Melanocyte of skin (primary cell): ENCODE results near the gene COQ10A. TPM values are rescaled to one million over a fixed set of nuclear protein-coding genes. Genes with fewer than 3 reads are reported as not detected.

Experiments used
- total RNA-seq, 2 donors: library from RNA; depleted of rRNA; stranded (reverse); fragments of >200 nt; gene quantifications; 2 replicates each; pipeline ENCODE4 v1.2.3, GENCODE V29; 2012

The COQ10A gene
- total RNA-seq = 1 to 10 TPM; 6.0 to 9.3 TPM

DNA sequence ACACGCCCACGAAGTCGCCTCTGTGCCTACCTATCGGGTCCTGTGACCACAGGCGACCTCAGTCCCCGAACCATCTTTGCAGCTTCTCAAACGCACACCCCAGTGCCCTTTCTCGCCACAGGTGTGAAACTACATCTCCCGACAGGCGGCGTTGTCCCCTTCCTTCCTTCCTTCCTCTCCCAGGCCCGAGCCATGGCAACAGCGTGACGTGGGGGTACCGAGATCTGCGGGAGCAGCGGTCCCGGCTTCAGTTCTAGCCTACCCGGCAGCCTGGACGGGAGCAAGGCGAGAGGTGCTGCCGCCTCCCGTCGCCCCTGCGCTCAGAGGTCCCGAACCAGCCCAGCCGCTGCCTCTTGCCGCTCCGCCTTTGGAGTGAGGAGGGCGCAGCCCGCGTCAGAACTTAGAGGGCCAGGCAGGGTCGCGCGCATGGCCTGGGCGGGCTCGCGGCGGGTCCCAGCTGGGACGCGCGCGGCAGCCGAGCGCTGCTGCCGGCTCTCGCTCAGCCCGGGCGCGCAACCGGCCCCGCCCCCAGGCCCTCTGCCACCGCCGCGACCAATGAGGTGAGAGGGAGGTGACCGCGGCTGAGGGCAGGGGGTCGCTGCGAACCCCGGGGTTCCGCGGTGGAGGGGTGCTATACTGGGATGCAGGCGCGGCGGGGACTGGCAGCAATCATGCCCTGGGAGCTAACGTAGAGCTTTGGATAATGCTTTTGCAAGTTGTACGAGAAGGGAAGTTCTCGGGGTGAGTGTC is at the start of gene COQ10A:
TSS of gene COQ10A (plus strand) at position 250 of the 750 bp plus-strand sequence. CDS start at position 427, 177 bp downstream.

DNA sequence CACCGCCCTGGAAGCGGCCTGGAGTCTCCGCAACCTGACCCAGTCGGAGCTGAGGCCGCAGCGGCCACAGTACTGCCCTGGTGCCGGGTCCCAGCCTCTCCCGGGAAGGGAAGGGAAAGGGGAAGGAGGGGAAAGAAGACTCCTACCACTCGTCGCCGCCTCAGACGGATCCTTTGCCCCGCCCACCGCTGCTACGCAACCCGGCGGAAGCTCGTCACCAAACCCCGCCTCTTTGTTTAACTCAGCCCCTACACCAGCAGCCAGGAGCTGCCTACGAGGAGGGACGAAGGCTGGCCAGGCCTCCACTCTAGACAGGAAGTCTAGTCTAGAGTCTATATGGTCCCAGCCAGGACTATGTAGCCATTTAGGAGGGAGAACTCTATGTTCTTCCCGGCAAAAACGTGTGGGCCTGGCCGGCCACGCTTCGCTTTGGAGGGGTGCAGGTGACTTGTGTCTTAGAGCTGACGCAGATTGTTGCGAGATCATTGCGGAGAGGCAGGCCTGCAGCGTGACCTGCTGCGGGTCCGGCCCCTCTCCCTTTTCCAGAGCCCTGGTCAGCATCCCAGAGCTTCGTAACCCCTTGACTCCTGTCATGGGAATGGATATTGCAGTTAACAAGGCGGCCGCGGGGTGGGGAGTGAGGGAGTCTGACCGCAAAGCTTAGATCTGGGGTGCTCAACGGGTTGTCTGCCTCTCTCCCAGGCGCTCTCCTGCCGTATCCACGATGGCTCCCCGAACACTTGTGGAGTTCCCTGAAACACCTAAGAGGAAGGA is 44.8 kb upstream of the COQ10A start, which contains the start of gene RNF41:
TSS of gene RNF41 (minus strand) at position 166 of the 774 bp plus-strand sequence. CDS start 7,875 bp downstream, outside the sequence.

DNA sequence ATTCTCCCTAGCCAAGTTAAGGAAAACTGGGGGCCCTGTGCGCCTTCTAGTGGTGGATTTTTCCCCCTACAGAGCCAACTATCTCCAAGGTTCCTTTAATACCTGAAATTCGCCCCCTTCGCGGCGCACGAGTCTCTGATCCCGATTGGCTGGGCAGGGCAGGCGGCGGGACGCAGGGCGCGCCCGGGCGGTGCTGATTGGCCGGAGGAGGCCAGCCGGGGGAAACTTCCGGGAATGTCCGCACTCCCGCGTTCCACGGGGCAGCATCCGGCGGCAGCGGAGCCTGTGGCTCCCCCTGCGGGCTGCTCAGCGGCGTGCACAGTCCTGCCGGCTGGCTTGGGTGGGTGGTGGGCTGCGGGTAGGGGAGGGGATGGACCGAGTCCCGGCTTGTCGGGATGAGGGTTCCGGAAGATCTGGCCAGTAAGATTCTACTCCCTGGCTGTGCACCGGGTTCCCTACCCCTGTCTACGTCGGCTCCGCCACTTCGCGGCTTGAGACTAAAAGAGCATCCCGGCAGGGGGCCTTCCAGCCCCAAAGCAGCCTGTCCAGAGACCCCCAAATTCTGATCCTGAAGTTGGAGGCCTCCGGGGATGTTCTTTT is 42.5 kb upstream of the COQ10A start, which contains the start of gene NABP2:
TSS of gene NABP2 (plus strand) at position 241 of the 600 bp plus-strand sequence. CDS start 515 bp downstream, outside the sequence.

DNA sequence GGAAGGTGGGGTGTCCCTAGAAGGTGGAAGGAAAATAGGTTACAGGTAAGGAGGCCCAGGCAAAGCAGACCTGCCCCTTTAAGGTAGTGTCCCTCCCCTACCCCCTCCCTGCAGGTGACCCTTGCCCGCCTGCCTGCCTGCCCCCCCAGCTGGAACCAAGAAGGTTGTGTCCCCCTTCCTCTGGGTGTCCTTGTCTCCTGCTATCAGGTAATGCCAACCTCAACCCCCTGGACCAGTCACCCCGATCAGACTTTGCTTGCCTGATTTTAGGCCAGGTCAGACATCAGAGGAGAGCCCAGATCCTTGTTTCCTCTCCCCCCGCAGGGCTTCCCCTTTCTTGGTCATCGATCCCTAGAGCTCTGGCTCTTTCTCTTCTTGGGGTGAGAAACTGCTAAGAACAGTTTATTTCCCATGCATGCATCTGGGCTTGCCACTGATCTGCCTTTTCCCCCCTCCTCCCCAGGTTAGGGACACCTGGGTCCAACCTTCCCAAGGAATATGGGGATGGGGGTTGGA is 36.8 kb upstream of the COQ10A start, which contains the start of gene SLC39A5:
TSS of gene SLC39A5 (plus strand) at position 136 of the 516 bp plus-strand sequence. CDS start 1,224 bp downstream, outside the sequence.

DNA sequence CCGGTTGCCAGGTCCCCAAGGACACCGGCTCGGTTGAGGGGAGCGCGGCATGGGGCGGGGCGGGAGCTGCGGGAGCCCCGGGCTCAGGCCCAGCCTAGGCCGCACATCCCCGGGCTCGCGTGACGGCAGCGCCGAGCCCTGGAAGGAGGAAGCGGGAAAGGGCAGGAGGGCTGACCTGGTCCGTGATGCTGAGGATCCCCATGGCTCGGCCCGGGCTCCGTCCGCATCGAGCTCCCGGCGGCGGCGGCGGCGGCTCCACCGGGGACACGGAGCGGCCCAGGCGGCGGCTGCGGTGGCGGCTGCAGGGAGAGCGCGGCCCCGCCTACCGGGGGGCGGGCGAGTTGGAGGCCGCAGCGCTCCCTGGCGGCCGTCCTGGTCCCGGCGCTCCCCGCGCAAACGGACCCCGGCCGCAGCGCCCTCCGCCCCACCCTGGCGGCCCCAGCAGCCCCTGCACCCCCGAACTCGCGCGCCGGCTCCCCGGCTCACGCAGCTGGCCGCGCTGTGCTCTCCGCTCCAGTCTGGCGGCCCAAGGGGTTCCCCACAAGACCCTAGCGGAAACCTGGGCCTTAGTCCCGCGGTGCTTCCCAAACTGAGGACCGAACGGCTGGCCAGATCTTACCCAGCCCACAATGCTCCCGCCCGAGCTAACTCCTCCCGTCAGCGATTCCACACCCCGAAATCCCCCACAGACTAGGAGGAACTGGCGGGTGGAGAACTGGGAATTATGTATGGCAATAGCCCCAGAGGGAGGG is 8.5 kb upstream of the COQ10A start, which contains the start of gene ANKRD52:
TSS of gene ANKRD52 (minus strand) at position 317 of the 752 bp plus-strand sequence. CDS start at position 202, 115 bp downstream.

GRCh38 chr12:56299853-56300643 is 33.3 kb downstream of the COQ10A start, which contains the start of gene CS:
CS (minus strand) TSS chr12:56300330; CDS start chr12:56300201, 129 bp downstream.

DNA sequence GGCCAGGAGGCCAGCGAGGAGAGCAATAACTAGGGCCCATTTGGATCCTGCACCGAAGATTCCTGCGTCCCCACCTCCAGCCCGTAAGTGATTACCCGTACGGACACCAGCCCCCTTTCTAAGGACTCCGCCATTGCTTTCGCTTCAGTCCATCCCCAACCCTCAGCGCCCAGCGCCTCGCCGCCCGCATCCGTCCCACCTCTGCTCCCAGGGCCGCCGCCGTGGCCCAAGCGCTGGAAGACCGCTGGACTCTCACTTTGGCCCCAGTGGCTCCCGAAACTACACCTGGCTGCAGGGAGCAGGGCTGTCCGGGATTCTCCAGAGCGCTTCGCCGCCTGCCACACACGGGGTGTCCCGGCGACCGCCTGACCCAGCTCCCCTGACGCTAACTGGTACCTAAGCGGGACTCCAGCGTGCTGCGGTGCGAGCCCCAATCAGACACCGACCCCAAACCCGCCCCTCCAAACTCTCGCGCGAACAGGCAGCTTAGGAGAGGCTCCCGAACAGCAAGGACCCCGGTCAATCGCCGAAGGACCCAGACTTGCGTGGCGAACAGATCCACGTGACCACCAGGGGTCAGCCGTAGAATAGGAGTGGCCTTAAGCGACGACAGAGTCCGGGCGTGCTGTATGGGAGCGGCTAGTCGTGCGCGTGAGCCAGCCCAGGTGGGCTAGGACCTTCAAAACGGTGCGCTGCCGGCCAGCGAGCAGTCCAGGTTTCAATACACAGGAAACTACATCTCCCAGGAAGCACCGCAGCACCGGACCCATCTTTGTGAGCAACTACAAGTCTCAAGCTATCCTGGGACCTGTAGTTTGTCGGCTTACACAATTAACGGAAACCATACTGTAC is 49.1 kb downstream of the COQ10A start, which contains the start of gene CNPY2:
TSS of gene CNPY2 (minus strand) at position 367 of the 852 bp plus-strand sequence. CDS start 771 bp downstream, outside the sequence.

Other genes with a start within 250 kb of the COQ10A start
- 1 to 10 TPM; 2.1 to 3.7 TPM for gene IKZF4, start 245.9 kb upstream of the COQ10A start, total RNA-seq
- gene RPS26, start 225.0 kb upstream of the COQ10A start, total RNA-seq = 100 to 1,000 TPM; 376 to 592 TPM
- gene ERBB3, start 186.8 kb upstream of the COQ10A start, total RNA-seq = 100 to 1,000 TPM; 119 to 172 TPM
- gene PA2G4, start 162.4 kb upstream of the COQ10A start, total RNA-seq = 100 to 1,000 TPM; 158 to 353 TPM
- 1,000 to 10,000 TPM; 1,450 to 2,567 TPM for gene RPL41, start 150.3 kb upstream of the COQ10A start, total RNA-seq
- gene ZC3H10, start 148.7 kb upstream of the COQ10A start, total RNA-seq = 1 to 10 TPM; 4.3 to 8.9 TPM
- gene ESYT1, start 138.7 kb upstream of the COQ10A start, total RNA-seq = 100 to 1,000 TPM; 154 to 178 TPM
- gene MYL6B, start 114.4 kb upstream of the COQ10A start, total RNA-seq = 10 to 100 TPM; 35.1 to 37.0 TPM
- 100 to 1,000 TPM; 911 to 968 TPM for gene MYL6, start 108.6 kb upstream of the COQ10A start, total RNA-seq
- gene SMARCC2, start 77.5 kb upstream of the COQ10A start, total RNA-seq = 10 to 100 TPM; 32.3 to 34.1 TPM
- gene RNF41, start 45.0 kb upstream of the COQ10A start, total RNA-seq = 10 to 100 TPM; 54.7 to 72.6 TPM
- gene NABP2, start 42.6 kb upstream of the COQ10A start, total RNA-seq = 10 to 100 TPM; 30.6 to 52.9 TPM
- not detected for gene SLC39A5, start 36.9 kb upstream of the COQ10A start, total RNA-seq
- gene ANKRD52, start 8.6 kb upstream of the COQ10A start, total RNA-seq = 10 to 100 TPM; 29.3 to 37.3 TPM
- gene CS, start 33.4 kb downstream of the COQ10A start, total RNA-seq = 100 to 1,000 TPM; 141 to 198 TPM
- gene CNPY2, start 49.0 kb downstream of the COQ10A start, total RNA-seq = 100 to 1,000 TPM; 172 to 220 TPM
- gene PAN2, start 67.1 kb downstream of the COQ10A start, total RNA-seq = 10 to 100 TPM; 16.3 to 36.1 TPM
- gene IL23A, start 71.9 kb downstream of the COQ10A start, total RNA-seq = under 1 TPM in 1 of 2 donors, not detected in 1; 0.33 TPM
- gene STAT2, start 93.2 kb downstream of the COQ10A start, total RNA-seq = 100 to 1,000 TPM; 712 to 885 TPM
- gene APOF, start 95.9 kb downstream of the COQ10A start, total RNA-seq = not detected
- 10 to 100 TPM in 1 of 2 donors, 1 to 10 TPM in 1; 8.9 to 16.7 TPM for gene TIMELESS, start 182.5 kb downstream of the COQ10A start, total RNA-seq
- not detected for gene MIP, start 187.7 kb downstream of the COQ10A start, total RNA-seq
- 1 to 10 TPM; 2.4 to 3.0 TPM for gene SPRYD4, start 201.6 kb downstream of the COQ10A start, total RNA-seq
- gene GLS2, start 221.2 kb downstream of the COQ10A start, total RNA-seq = not detected